Measurements from ENCODE around the gene GNB1. TPM values are rescaled to one million over a fixed set of nuclear protein-coding genes. Genes with fewer than 3 reads are reported as not detected.

GNB1 gene
- total and polyA plus RNA-seq, 9 of the 15 experiments (the other 6 are each of a cell fraction or from before 2014, with no cell fraction given), result 34.3 to 388 (median 114) TPM

- TF ChIP-seq, protein P1, sequence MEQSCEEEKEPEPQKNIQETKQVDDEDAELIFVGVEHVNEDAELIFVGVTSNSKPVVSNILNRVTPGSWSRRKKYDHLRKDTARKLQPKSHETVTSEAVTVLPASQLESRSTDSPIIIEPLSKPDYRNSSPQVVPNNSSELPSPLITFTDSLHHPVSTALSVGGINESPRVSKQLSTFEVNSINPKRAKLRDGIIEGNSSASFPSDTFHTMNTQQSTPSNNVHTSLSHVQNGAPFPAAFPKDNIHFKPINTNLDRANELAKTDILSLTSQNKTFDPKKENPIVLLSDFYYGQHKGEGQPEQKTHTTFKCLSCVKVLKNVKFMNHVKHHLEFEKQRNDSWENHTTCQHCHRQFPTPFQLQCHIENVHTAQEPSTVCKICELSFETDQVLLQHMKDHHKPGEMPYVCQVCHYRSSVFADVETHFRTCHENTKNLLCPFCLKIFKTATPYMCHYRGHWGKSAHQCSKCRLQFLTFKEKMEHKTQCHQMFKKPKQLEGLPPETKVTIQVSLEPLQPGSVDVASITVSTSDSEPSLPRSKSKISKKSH (CRISPR knock-in tag; IDR thresholded peaks at IDR 0.05), result no peak
- TF ChIP-seq SIN3A (IDR thresholded peaks at IDR 0.05; ENCODE audit: borderline replicate concordance in 2 of 2, control insufficient read depth in 1 of 2, low read depth in 2 of 2, low read length in 2 of 2) (no peak), SNIP1 (IDR thresholded peaks at IDR 0.05; ENCODE audit: low read depth) (no peak), ASH1L (IDR thresholded peaks at IDR 0.05; ENCODE audit: borderline replicate concordance, low read depth, partially characterized antibody) (no peak), ZFP36 (IDR thresholded peaks at IDR 0.05; ENCODE audit: low read depth, low read length, partially characterized antibody) (no peak), ZNF76 (CRISPR knock-in tag; IDR thresholded peaks at IDR 0.05; ENCODE audit: borderline replicate concordance) (no peak), DACH1 (IDR thresholded peaks at IDR 0.05; ENCODE audit: partially characterized antibody) (peak; percentile 30), PCBP2 (IDR thresholded peaks at IDR 0.05; ENCODE audit: low read depth, low read length, poor library complexity, severe bottlenecking) (no peak), ZKSCAN8 (CRISPR knock-in tag; IDR thresholded peaks at IDR 0.05) (no peak), KAT7 (CRISPR knock-in tag; IDR thresholded peaks at IDR 0.05; ENCODE audit: borderline replicate concordance) (no peak), CGGBP1 (CRISPR knock-in tag; IDR thresholded peaks at IDR 0.05) (no peak), TEAD1 (CRISPR knock-in tag; IDR thresholded peaks at IDR 0.05) (no peak), MAZ (CRISPR knock-in tag; conservative IDR thresholded peaks at IDR 0.05 in 1 of 2, IDR thresholded peaks at IDR 0.05 in 1 of 2) (peak in 1 of 2 experiments; percentile 45; a peak in 1 of 4 replicates), ETV5 (CRISPR knock-in tag; IDR thresholded peaks at IDR 0.05; ENCODE audit: low read depth) (no peak), MAFF (IDR thresholded peaks at IDR 0.05; ENCODE audit: low read length) (peak; percentile 66; the same call in 1 of the 2 replicates), MLLT1 (IDR thresholded peaks at IDR 0.05) (0 out of 4 replicates have a peak, but pooled peaks of 1 of the 2 experiments have one; percentile 52), MTA2 (IDR thresholded peaks at IDR 0.05; ENCODE audit: low read depth) (peak; percentile 78), NRF1 (conservative IDR thresholded peaks at IDR 0.05 in 1 of 2, IDR thresholded peaks at IDR 0.05 in 1 of 2) (peak; percentile 37 to 45; a peak in 2 of 4 replicates), RBM17 (IDR thresholded peaks at IDR 0.05; ENCODE audit: borderline replicate concordance, low read depth, low read length) (no peak), NR1H2 (CRISPR knock-in tag; IDR thresholded peaks at IDR 0.05) (no peak), POLR2G (IDR thresholded peaks at IDR 0.05; ENCODE audit: low read depth, low read length) (no peak), ZNF140 (CRISPR knock-in tag; IDR thresholded peaks at IDR 0.05) (no peak)
- TF ChIP-seq, protein P2, sequence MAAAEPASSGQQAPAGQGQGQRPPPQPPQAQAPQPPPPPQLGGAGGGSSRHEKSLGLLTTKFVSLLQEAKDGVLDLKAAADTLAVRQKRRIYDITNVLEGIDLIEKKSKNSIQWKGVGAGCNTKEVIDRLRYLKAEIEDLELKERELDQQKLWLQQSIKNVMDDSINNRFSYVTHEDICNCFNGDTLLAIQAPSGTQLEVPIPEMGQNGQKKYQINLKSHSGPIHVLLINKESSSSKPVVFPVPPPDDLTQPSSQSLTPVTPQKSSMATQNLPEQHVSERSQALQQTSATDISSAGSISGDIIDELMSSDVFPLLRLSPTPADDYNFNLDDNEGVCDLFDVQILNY (CRISPR knock-in tag; IDR thresholded peaks at IDR 0.05), result no peak
These were observed 7.6 kb downstream of the GNB1 start (continued) for GRCh38 chr1:1883092-1883873.
